DOHH2 (cell line): ENCODE results near the gene HNRNPUL1.

Source experiments
- H3F3A ChIP-seq: fragments of 200-600 bp; sonication (generic), shearing (Covaris generic); 2 replicates; pipeline ENCODE4 v1.6.0; 2016; ENCODE audit warnings: antibody characterized with exemption, mild to moderate bottlenecking; ENCODE audit not compliant: control insufficient read depth, insufficient read depth
- H3K27ac ChIP-seq: fragments of 200-600 bp; sonication (generic); 2 replicates; pipeline ENCODE4 v1.5.1; 2014; ENCODE audit warnings: low read depth, mild to moderate bottlenecking, low read length, moderate library complexity
- H3K27me3 ChIP-seq: fragments of 200-600 bp; sonication (generic); 2 replicates; pipeline ENCODE4 v1.6.1; 2014; ENCODE audit warnings: mild to moderate bottlenecking, low read length, mixed read lengths; ENCODE audit not compliant: control insufficient read depth
- H3K36me3 ChIP-seq: fragments of 200-600 bp; sonication (generic); 2 replicates; pipeline ENCODE4 v1.6.1; 2014; ENCODE audit warnings: mild to moderate bottlenecking, low read length, moderate library complexity, mixed read lengths; ENCODE audit not compliant: control insufficient read depth
- H3K4me1 ChIP-seq: fragments of 200-600 bp; sonication (generic); 2 replicates; pipeline ENCODE4 v1.6.1; 2014; ENCODE audit warnings: mild to moderate bottlenecking, low read length, mixed read lengths; ENCODE audit not compliant: control insufficient read depth
- H3K4me2 ChIP-seq: fragments of 200-600 bp; sonication (generic); 2 replicates; pipeline ENCODE4 v1.6.0; 2014; ENCODE audit warnings: mild to moderate bottlenecking, low read length, moderate library complexity
- H3K4me3 ChIP-seq: fragments of 200-600 bp; sonication (generic); 2 replicates; pipeline ENCODE4 v1.5.1; 2014; ENCODE audit warnings: mild to moderate bottlenecking, low read length, mixed read lengths
- H3K79me2 ChIP-seq: fragments of 200-600 bp; sonication (generic); 2 replicates; pipeline ENCODE4 v1.6.1; 2014; ENCODE audit warnings: mild to moderate bottlenecking, low read length, mixed read lengths; ENCODE audit not compliant: control insufficient read depth
- H3K9me2 ChIP-seq: fragments of 200-600 bp; sonication (generic); replicated peaks from 2 replicates; pipeline ENCODE4 v1.6.1; 2014; ENCODE audit warnings: mild to moderate bottlenecking, low read length, mixed read lengths; ENCODE audit not compliant: control insufficient read depth
- H3K9me3 ChIP-seq: fragments of 200-600 bp; sonication (generic); 2 replicates; pipeline ENCODE4 v1.6.1; 2014; ENCODE audit warnings: antibody characterized with exemption, low read length, mixed read lengths; ENCODE audit not compliant: control insufficient read depth, insufficient read depth
- H4K20me1 ChIP-seq: fragments of 200-600 bp; sonication (generic); 2 replicates; pipeline ENCODE4 v1.6.0; 2014; ENCODE audit warnings: low read depth, mild to moderate bottlenecking, antibody characterized with exemption, low read length, moderate library complexity; ENCODE audit not compliant: control insufficient read depth, insufficient read depth
- EZH2phosphoT487 ChIP-seq: fragments of 200-600 bp; sonication (generic); IDR thresholded peaks from 2 replicates; pipeline ENCODE4 v1.6.1; 2017; ENCODE audit warnings: borderline replicate concordance, mild to moderate bottlenecking, antibody characterized with exemption, low read length, moderate library complexity, mixed read lengths
- TF ChIP-seq, protein P1 (sequence below): fragments of 200-600 bp; sonication (generic); IDR thresholded peaks from one replicate; pipeline ENCODE4 v1.5.1; 2014; ENCODE audit warnings: antibody characterized with exemption, mild to moderate bottlenecking, low read depth, low read length; ENCODE audit not compliant: poor library complexity, severe bottlenecking

The HNRNPUL1 gene

DNA sequence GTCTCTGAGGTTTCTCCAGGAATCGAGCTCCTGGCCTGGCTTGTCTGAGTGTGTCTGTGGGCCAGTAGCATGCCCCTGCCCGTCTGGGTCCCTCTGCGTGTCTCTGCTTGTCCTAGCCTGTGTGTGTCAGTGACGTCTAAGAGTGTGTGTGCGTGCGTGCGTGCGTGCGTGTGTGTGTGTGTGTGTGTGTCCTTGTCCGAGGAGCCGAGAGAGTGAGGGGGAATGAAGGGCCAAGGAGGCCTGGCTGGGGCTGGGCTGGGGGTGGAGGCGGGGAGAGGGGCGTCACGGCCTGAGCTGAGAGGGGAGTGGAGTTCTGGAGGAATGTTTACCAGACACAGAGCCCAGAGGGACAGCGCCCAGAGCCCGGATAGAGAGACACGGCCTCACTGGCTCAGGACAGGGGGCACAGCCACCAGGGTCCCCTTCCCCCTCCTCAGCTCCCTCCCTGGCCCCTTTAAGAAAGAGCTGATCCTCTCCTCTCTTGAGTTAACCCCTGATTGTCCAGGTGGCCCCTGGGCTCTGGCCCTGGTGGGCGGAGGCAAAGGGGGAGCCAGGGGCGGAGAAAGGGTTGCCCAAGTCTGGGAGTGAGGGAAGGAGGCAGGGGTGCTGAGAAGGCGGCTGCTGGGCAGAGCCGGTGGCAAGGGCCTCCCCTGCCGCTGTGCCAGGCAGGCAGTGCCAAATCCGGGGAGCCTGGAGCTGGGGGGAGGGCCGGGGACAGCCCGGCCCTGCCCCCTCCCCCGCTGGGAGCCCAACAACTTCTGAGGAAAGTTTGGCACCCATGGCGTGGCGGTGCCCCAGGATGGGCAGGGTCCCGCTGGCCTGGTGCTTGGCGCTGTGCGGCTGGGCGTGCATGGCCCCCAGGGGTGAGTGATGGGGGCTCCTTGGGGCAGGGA is 45.3 kb upstream of the HNRNPUL1 start, which contains the start of gene AXL:
TSS of gene AXL (plus strand) at position 609 of the 893 bp plus-strand sequence. CDS start at position 779, 170 bp downstream.
- no peaks in the 10 kb centered on the region for H4K20me1 ChIP-seq
- H3K4me3 ChIP-seq: no peak within 1 kb of the TSS
- no peaks in the 10 kb centered on the region for H3K9me2 ChIP-seq
- no peaks in the 10 kb centered on the region for H3K79me2 ChIP-seq
- H3K4me2 ChIP-seq: no peak within 1 kb of the TSS
- H3F3A ChIP-seq: no peaks in the 10 kb centered on the region
- no peak for TF ChIP-seq EZH2phosphoT487
- TF ChIP-seq, protein P1, sequence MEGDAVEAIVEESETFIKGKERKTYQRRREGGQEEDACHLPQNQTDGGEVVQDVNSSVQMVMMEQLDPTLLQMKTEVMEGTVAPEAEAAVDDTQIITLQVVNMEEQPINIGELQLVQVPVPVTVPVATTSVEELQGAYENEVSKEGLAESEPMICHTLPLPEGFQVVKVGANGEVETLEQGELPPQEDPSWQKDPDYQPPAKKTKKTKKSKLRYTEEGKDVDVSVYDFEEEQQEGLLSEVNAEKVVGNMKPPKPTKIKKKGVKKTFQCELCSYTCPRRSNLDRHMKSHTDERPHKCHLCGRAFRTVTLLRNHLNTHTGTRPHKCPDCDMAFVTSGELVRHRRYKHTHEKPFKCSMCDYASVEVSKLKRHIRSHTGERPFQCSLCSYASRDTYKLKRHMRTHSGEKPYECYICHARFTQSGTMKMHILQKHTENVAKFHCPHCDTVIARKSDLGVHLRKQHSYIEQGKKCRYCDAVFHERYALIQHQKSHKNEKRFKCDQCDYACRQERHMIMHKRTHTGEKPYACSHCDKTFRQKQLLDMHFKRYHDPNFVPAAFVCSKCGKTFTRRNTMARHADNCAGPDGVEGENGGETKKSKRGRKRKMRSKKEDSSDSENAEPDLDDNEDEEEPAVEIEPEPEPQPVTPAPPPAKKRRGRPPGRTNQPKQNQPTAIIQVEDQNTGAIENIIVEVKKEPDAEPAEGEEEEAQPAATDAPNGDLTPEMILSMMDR: no peak
- H3K27me3 ChIP-seq: no peaks in the 10 kb centered on the region
- no peak within 1 kb of the TSS for H3K27ac ChIP-seq
- no peaks in the 10 kb centered on the region for H3K9me3 ChIP-seq
- H3K4me1 ChIP-seq: no peaks in the 10 kb centered on the region
- no peaks in the 10 kb centered on the region for H3K36me3 ChIP-seq

DNA sequence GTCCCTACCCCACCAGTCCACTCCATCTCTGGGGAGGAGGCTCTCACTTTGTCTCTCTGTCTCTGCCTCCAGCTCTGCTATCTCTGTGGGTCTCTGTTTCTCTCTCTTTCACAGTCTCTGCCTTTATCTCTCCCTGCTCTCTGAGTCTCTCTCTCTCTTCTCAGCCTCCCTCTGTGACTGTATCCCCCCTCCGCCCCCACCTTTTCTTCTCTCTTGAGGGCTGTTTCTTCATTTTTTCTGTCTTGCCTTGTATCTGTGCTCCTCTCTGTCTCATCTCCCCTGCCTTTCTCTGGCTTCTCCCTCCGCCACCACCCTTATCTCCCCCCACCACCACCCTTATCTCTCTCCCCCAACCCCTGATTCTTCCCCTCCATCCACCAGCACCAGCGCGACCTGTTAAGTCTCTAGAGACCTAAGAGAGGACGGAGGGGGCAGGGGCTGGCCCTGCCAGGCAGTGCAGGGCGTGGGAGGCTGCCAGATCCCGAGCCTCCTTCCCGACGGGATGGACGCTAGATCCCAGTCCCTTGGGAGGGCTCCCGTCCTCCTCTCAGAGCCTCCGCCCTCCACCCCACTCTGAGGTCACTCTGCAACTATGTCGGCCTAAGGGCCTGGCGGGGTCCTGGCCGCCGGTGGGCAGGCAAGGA is 44.1 kb upstream of the HNRNPUL1 start:
- no peak overlapping the region for H3K4me3 ChIP-seq
- H3K27ac ChIP-seq: no peak overlapping the region
- H3K9me2 ChIP-seq: no peaks in the 10 kb centered on the region
- no peaks in the 10 kb centered on the region for H3K27me3 ChIP-seq
- no peaks in the 10 kb centered on the region for H3F3A ChIP-seq
- no peak overlapping the region for H3K4me2 ChIP-seq
- no peak for TF ChIP-seq EZH2phosphoT487
- TF ChIP-seq, protein P1: no peak
- H3K36me3 ChIP-seq: no peaks in the 10 kb centered on the region
- H3K9me3 ChIP-seq: no peaks in the 10 kb centered on the region
- H4K20me1 ChIP-seq: no peaks in the 10 kb centered on the region
- no peaks in the 10 kb centered on the region for H3K4me1 ChIP-seq
- H3K79me2 ChIP-seq: no peaks in the 10 kb centered on the region

GRCh38 chr19:41220811-41221210 is 43.4 kb upstream of the HNRNPUL1 start:
- Histone ChIP-seq H3F3A (no peaks in the 10 kb centered on the region), H3K4me1 (no peaks in the 10 kb centered on the region), H3K9me2 (no peaks in the 10 kb centered on the region), H3K36me3 (no peaks in the 10 kb centered on the region), H3K9me3 (no peaks in the 10 kb centered on the region), H3K27ac (no peak overlapping the region), H3K4me2 (no peak overlapping the region), H3K4me3 (no peak overlapping the region), H3K27me3 (no peaks in the 10 kb centered on the region), H4K20me1 (no peaks in the 10 kb centered on the region), H3K79me2 (no peaks in the 10 kb centered on the region)
- TF ChIP-seq, protein P1: no peak
- TF ChIP-seq EZH2phosphoT487: no peak
